Tibial artery (tissue), 4 donors: Measurements from ENCODE around the gene ST3GAL6.
A peak's percentile ranks its signal among the peaks of the same experiment; 100 is the strongest.

Experiments
- DNase-seq, 2 donors: peaks; one replicate each; pipeline ENCODE4 v3.0.0-alpha.2; 2019
- H3K27ac ChIP-seq, 2 donors: fragments of 200-600 bp; sonication (generic) in 1 of 2; 1 replicate in 1 of 2; 2 replicates in 1 of 2; pipeline ENCODE4 v1.5.1; 2018 to 2019; ENCODE audit warnings: mild to moderate bottlenecking in 1 of 2
- H3K27me3 ChIP-seq, 2 donors: fragments of 200-600 bp; sonication (generic) in 1 of 2; one replicate each; pipeline versions ENCODE4 v1.5.1 to v1.6.0; 2016 to 2019
- H3K36me3 ChIP-seq, 3 donors: fragments of 200-600 bp; sonication (generic) in 2 of 3; one replicate each; pipeline ENCODE4 v1.5.1; 2016 to 2019; ENCODE audit warnings: mild to moderate bottlenecking in 2 of 3
- H3K4me1 ChIP-seq, 4 donors: fragments of 200-600 bp; sonication (generic) in 2 of 4; 1 replicate in 3 of 4; 2 replicates in 1 of 4; pipeline ENCODE4 v1.5.1; 2016 to 2019
- H3K4me3 ChIP-seq, 2 donors: fragments of 200-600 bp; sonication (generic) in 1 of 2; 1 replicate in 1 of 2; 2 replicates in 1 of 2; pipeline ENCODE4 v1.5.1; 2018 to 2019; ENCODE audit warnings: mild to moderate bottlenecking in 2 of 2
- H3K9me3 ChIP-seq, 3 donors: fragments of 200-600 bp; sonication (generic) in 1 of 3; one replicate each; pipeline ENCODE4 v1.5.1; 2016 to 2019
- CTCF ChIP-seq, 2 experiments: fragments of 200-600 bp in 1 of 2; fragments of 450-650 bp in 1 of 2; IDR thresholded peaks; one replicate each; pipeline ENCODE4 v1.5.1; 2017 to 2019; ENCODE audit warnings: antibody characterized with exemption in 2 of 2, mild to moderate bottlenecking in 1 of 2, moderate library complexity in 1 of 2
- intact Hi-C: fragments of 100-400 bp; cut with DNase I; formaldehyde crosslinking; loops from one replicate; pipeline ENCODE4 v1.15.0; 2023; ENCODE audit warnings: low total_unique reads

ST3GAL6 gene

DNA sequence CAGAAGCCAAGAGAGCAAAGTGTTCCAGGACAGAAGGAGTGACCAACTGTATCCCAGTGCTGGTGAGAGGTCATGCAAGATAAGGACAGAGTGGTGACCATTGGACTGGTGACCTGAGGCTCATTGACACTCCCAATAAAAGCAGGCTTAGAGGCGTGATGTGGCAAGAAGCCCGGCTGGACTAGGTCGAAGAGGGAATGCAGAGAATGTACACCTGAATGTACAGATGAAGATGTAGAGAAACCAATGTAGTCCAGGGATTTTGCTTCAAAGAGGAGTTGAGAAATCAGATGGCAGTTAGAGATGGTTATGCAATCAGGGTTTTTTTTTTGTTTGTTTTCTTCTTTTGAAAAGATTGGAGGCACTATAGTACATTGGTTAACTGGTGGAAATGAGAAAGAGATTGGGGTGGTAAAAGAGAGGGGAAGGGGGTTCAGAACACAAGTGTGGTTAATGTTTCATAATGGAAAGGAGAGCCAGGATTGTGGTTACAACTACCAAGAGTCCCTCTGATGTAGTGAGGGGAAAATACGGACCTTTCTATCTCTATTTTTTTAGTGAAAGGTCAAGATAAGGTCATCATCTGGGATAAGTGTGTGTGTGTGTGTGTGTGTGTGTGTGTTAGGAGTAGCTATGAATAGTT lies 23.3 kb downstream of the ST3GAL6 start:
- no peak overlapping the region for H3K4me3 ChIP-seq
- intact Hi-C loops, result no loop called here
- no peaks in the 10 kb centered on the region for H3K9me3 ChIP-seq
- H3K4me1 ChIP-seq, result peaks cover 0 to 56% (median 44%) of the 10 kb centered on the region in 4 donors
- no peaks in the 10 kb centered on the region for H3K36me3 ChIP-seq
- no peak for TF ChIP-seq CTCF (IDR thresholded peaks at IDR 0.05)
- H3K27me3 ChIP-seq, result no peaks in the 10 kb centered on the region
- peak overlapping the region; percentile 75 to 77 for H3K27ac ChIP-seq
- DNase-seq, result no peak

GRCh38 chr3:98787181-98787580 lies 24.0 kb downstream of the ST3GAL6 start:
- TF ChIP-seq CTCF (IDR thresholded peaks at IDR 0.05), result no peak

DNA sequence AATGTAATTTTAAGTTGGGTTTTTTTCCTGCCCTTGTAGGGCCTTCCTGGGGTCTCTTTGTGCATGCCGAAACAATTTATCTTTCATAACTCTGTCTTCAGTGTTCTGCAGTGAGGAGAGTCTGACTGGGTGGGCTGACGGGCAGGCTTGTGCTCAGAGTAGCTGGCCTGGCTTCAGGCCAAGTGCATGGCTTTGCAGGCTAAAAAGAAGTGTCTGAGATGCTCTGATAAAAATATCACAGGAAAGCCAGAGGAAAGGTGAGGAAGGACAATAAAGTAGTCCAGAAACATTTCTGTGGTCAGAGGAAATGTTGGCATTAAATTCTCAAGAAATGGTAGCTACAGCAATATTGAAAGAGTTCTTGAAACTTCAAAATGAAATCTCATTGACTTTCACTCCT lies 25.5 kb downstream of the ST3GAL6 start:
- TF ChIP-seq CTCF (IDR thresholded peaks at IDR 0.05), result no peak
- Histone ChIP-seq H3K9me3 (no peaks in the 10 kb centered on the region), H3K27ac (no peak overlapping the region), H3K27me3 (no peaks in the 10 kb centered on the region), H3K36me3 (no peaks in the 10 kb centered on the region), H3K4me3 (no peak overlapping the region), H3K4me1 (peaks cover 0 to 35% (median 29%) of the 10 kb centered on the region in 4 donors)
- intact Hi-C loops, result no loop called here
- DNase-seq, result no peak

More at GRCh38 chr3:98787181-98787580, 24.0 kb downstream of the ST3GAL6 start:
- H3K4me1 ChIP-seq, result peaks cover 0 to 50% (median 38%) of the 10 kb centered on the region in 4 donors
- H3K4me3 ChIP-seq, result no peak overlapping the region
- intact Hi-C loops, result no loop called here
- H3K9me3 ChIP-seq, result no peaks in the 10 kb centered on the region
- no peaks in the 10 kb centered on the region for H3K36me3 ChIP-seq
- no peaks in the 10 kb centered on the region for H3K27me3 ChIP-seq
- H3K27ac ChIP-seq, result peak overlapping the region in 1 of 2 donors; percentile 77
- no peak for DNase-seq

DNA sequence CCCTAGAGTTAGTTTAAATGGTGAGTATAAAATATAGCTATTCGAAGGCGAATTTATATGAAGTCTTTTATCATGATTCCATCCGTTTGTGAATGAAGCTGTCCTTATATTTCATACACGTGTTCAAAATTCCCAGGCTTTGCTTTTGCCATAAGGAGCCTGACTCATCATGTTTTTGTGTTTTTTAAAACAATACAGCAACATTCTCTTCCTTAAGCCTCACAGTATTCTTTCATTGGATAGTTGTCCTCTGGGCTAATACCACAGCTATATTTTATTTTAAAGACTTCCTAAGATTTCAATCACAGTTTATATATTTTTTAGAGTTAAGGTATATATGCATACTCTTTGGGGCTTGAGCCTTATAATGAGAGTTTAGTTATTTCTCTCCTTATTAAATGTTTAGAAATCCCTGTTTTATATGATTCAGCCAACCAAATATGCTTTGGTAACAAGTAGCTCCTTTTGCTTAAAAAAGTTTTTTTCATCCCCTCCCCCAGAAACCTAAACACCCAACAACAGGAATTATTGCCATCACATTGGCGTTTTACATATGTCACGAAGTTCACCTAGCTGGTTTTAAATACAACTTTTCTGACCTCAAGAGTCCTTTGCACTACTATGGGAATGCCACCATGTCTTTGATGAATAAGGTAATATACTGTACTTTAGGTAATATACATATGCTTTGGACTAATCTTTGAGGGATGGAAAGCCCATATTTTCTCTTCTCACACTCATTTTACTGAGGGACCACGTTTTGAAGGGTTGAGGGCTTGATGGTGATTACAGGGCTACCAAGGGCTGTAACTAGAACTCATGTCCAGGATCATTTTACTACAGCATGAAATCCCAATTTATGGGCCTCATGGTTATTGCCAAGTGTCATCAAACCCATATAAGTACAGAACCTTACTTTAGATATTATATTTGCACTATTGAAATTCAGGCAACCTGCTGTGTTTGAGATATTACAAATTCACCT lies 28.5 kb downstream of the ST3GAL6 start:
- H3K27me3 ChIP-seq, result no peaks in the 10 kb centered on the region
- H3K9me3 ChIP-seq, result no peaks in the 10 kb centered on the region
- intact Hi-C loops, result no loop called here
- peaks cover 0 to 11% (median 4%) of the 10 kb centered on the region in 3 donors for H3K36me3 ChIP-seq
- peaks cover 0 to 5% (median 1%) of the 10 kb centered on the region in 4 donors for H3K4me1 ChIP-seq
- TF ChIP-seq CTCF (IDR thresholded peaks at IDR 0.05), result no peak
- DNase-seq, result no peak
- no peak overlapping the region for H3K4me3 ChIP-seq
- H3K27ac ChIP-seq, result no peak overlapping the region

GRCh38 chr3:98793971-98794370 lies 30.8 kb downstream of the ST3GAL6 start:
- DNase-seq, result no peak
- TF ChIP-seq CTCF (IDR thresholded peaks at IDR 0.05), result no peak
- H3K9me3 ChIP-seq, result no peaks in the 10 kb centered on the region
- H3K36me3 ChIP-seq, result peaks cover 0 to 16% (median 4%) of the 10 kb centered on the region in 3 donors
- no peak overlapping the region for H3K4me3 ChIP-seq
- no peaks in the 10 kb centered on the region for H3K4me1 ChIP-seq
- intact Hi-C loops, result no loop called here
- H3K27ac ChIP-seq, result no peak overlapping the region
- no peaks in the 10 kb centered on the region for H3K27me3 ChIP-seq
